HG02981 (cell line): Measurements from ENCODE around the gene ANKS6.

Source experiments
- ATAC-seq: cut with Tn5 transposase; IDR thresholded peaks from one replicate; pipeline ENCODE4 v1.9.1; 2021; ENCODE audit warnings: mild to moderate bottlenecking, moderate library complexity; ENCODE audit not compliant: unreplicated experiment

The ANKS6 gene

DNA sequence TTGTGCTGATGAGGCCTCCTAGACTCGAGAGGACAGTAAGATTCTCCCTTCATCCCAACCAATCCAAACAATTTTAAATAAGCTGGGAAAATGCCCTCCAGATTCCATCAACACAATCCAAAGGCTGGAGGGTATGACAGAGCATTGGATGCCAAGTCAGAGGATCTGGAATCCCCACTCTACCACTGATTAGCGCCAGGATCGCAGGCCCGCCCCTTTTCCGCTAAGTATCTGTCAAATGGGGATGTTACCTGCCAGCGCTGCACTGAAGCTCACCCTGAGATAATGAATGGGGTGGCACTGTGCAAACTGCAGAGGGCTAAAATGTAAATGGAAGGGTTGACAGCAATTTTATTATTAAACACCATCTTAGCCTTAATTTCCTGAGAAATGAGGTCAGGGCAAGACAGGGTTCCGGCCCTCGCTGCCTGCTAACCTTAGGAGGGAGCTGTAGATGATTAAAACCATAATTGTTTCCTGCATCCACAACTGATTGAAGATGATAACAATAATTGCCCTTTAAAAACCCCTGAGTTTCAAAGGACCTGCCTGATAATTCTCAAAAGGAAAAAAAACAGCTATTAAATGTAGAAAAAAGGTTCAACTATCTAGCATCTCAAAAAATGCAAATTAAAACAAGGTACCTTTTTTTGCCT is 56.0 kb downstream of the ANKS6 start:
- no peak for ATAC-seq

DNA sequence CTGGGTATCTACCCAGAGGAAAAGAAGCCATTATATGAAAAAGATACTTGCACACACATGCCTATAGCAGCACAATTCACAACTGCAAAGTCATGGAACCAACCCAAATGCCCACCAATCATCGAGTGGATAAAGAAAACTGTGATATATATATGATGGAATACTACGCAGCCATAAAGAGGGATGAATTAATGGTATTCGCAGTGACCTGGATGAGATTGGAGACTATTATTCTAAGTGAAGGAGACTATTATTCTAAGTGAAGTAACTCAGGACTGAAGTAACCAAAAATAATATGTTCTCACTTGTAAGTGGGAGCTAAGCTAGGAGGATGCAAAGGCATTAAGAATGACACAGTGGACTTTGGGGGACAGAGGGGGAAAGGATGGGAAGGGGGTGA is 57.6 kb downstream of the ANKS6 start:
- no peak for ATAC-seq

DNA sequence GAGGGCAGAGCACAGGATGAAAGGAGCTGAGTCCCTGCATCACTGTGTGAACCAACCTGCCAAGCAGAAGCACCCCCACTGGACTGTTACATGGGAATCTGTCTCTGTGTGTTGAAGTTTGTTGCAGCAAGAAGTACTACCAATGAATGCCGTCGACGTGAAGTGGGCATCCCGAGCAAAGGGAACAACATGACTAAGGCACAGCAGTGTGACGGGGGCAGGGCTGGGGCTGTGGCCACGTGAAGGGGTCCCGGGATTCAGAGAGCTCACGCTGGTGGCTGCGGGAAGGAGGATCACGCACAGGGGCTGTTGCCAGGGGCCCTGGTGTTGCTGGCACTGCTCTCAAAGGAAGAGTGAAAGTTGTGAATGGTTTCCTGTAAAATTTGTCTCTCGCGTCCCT is 60.1 kb downstream of the ANKS6 start:
- no peak for ATAC-seq

DNA sequence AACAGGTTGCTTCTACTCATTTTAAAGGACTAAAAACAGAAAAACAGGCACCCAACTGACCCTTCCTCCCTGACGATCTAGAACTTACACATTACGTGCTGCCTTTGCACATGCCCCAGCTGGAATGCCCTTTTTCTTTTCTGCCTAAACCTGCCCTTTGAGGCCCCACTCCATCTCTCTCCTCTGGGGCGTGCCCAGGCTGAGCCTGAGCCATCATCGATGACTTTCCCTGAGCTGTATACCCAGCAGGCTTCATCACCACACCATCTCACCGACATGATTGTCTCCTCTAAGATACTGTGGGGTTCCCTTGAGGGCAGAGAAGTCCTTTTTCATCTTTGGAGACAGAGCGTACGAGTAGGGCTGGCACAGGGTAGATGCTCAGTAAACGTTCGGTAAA is 63.6 kb downstream of the ANKS6 start:
- no peak for ATAC-seq

DNA sequence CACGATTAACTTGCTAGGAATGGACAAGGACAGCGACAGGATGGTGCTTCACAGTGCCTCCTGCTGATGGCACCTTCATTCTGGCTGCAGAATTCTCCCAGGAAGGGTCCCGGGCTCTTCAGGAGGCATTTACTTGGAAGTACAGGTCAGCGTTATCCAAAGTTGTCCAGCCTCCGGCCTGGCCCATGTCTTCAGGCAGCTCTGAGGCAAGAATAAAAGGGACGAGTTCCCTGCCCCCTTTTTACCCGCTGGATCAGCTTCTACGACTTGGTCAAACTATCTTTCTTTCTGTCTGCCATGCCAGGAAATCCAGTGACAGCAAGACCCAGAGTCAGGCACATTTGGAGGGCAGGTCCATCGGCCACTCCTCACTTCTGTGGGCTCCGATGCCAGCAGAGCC is 64.3 kb downstream of the ANKS6 start:
- ATAC-seq, result no peak

DNA sequence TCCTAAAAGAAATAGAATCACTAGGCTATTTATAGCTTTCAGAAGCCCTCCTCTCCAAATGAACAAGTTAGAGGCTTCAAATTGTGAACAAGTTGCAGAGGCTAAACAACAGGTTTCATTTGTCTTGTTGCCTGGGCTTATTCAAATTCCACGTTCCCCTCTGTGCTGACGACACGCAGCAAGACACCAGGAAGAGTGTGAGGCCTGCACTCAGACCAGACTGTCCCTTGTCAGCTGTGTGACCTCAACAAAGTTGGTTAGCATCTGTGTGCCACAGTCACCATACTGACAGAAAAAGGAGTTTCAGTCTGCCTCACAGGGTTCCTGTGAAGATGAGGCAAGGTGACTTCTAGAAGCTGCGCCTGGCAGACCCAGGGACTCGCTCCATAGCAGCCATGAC is 65.5 kb downstream of the ANKS6 start:
- ATAC-seq, result no peak

DNA sequence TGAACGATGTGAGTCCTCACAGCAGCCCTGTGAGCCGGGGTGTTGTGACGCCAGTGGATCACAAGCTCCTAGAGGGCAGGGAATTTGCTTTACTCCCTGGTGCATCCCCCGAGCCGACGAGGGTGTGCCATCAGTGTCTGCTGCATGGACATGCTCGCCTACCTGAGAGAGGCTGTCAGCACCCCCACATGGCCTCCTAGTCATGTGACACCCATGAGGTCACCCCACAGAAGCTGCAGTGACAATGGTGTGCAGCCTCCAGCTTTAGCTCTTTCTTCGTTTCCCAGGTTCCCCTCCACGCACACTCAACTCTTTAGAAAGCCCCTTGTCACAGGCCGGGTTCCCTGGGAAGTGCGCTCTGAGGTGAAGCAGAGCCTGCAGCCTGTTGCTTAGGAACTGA is 67.9 kb downstream of the ANKS6 start:
- no peak for ATAC-seq

DNA sequence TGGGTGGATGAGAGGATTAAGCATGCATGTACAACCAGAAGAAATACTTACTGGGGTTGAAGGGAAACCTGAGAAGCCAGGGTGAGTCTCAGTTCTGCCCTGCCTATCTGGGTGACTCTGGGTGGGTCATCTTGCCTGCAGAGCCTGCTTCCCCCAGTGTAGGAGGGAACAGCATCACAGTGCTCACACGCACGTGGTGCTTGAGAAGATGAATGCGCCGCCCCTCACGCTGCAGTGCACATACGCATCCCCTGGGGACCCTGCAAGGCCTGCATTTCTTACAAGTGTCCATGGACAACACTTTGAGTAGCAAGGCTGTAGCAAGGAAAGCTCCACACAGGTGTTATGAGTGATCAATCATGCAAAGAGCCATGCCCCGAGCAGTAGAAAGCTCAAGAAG is 68.9 kb downstream of the ANKS6 start:
- ATAC-seq, result no peak

DNA sequence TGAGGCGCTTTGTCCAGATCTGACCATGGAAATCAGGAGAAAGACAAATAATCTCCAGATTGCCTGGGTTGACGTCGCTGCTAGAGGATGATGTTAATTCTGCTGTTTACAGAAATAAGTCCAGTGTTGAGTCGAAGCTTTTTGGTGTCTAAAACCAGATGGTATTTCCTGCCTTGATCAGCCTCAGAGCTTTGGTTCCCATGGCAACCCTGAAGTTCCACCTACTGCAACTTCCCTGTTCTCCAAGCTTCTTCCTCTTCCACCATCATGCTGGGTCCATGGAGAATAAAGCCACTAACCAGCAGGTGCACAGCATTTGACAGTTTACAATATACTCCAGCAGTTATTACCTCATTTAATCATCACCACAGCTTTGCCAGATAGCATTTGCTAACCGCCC is 69.6 kb downstream of the ANKS6 start:
- no peak for ATAC-seq

DNA sequence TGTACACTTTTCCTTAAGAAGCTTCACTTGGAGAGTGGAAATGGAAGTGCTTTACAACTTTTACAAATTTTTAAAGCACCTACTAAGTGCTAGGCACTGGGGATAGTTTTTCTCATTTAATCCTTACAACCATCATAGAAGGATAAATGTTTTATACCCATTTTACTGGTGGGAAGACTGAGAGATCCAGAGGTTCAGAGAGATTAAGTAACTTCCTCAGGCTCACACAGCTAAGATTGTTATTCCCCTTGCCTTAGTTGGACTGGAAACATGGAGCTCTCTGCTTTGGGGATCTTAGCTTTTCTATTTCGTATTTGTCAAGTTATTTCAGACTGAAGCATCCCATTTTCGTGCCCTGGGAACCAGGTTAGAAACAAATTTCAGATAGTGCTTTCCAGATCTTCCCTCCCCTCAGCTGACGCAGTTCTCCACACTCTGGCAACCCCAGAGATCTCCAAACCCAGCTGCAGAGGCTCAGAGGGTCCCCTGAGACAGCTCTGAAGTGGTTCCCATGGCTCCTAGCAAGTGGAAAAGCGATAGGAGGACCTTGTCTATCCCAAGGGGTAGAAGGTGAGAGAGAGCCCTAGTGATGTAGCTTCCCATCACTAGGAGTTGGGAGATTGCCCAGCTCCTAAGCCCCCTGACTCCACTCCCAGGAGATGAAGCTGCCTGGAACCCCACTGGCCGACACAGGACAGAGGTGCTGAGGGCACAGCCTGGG is 71.4 kb downstream of the ANKS6 start:
- ATAC-seq, result no peak

DNA sequence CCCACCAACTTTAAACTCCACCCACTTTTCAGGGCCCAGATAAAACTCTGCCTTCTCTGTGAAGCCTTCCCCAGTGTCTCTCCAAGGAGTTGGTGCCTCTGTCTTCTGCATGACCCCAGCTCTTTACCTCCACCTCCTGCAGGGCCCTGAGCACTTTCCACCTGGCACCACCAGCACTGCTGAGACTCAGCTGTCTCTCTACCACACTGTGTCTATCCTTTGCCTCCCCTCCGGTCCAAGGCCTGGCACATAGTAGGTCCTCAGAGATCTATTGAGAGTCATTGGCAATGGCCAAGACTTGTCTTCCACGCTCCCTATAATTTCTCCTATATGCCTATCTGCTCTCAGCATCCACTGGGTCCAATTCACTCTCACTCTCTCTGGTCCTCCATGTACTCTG is 74.7 kb downstream of the ANKS6 start:
- no peak for ATAC-seq

DNA sequence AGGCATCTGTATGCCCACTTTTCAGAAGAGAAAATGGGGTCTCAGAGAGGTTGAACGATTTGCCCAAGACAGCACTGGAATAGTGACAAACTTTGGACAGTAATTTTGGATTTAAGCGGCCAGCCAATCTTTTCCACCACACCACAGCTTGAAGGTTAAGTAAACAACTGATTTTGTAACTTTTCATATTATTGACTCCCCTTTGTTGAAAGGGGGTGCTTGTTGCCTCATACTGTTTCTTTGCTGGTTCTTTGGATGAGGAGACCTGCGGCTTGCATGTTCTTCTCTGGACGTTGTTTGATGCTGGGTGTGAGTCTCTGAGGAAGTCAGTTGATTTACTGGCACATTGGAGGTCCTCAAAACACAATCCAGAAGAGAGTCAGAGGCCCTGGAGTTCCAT is 76.0 kb downstream of the ANKS6 start:
- ATAC-seq, result no peak

DNA sequence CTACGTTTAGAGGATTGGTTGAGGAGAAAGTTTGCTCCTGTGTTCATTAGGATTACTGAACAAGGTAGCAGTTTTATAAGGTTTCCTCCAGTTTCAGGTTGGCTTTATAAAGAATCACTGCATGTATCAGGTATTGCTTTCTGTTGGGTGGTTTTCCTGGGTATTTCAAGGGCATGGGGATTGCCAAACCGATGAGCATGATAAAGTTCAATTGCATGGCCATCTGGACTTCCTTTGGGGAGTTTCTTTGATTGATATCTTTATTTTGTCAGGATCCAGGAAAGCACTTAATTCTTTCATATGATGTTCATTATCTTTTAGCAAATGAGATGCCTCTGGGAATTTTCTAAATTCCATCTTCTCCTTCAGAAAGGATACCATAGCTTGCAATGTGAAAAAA is 77.3 kb downstream of the ANKS6 start:
- no peak for ATAC-seq

DNA sequence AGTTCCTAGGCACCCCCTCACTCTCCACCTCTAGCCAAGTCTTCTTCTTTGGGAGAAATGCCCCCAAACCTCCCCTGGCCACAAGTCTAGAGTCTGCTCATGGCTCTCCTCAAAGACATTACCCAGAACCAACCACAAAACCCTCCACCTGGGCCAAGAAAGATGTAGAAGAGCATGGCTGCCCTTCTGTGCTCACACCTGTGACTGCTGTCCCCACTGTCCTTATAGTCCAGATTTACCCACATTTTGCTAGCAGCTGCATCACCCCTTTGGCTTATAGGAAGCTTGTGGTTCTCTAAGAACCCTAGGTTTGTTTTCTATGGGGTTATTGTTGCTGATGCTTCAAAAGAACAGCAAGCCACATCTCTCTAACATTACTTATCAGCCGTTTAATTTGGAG is 81.5 kb downstream of the ANKS6 start:
- ATAC-seq, result no peak

DNA sequence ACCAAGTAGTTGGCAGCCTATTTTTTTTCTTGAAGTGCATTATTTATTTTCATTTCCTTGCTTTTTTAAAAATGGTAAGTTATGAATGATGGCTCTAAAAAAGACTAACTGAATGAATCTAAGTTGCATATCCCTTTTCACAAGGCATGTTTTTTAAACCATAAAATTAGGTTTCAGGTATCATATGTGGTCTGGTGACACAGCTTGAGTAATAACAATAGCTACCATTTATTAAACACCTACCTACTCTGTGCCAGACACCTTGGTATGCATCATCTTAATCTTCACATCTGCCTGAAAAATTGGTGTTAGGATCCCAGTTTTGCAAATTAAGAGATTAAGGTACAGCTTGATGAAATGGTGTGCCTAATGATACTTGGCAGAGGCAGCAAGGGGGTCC is 83.4 kb downstream of the ANKS6 start:
- no peak for ATAC-seq

DNA sequence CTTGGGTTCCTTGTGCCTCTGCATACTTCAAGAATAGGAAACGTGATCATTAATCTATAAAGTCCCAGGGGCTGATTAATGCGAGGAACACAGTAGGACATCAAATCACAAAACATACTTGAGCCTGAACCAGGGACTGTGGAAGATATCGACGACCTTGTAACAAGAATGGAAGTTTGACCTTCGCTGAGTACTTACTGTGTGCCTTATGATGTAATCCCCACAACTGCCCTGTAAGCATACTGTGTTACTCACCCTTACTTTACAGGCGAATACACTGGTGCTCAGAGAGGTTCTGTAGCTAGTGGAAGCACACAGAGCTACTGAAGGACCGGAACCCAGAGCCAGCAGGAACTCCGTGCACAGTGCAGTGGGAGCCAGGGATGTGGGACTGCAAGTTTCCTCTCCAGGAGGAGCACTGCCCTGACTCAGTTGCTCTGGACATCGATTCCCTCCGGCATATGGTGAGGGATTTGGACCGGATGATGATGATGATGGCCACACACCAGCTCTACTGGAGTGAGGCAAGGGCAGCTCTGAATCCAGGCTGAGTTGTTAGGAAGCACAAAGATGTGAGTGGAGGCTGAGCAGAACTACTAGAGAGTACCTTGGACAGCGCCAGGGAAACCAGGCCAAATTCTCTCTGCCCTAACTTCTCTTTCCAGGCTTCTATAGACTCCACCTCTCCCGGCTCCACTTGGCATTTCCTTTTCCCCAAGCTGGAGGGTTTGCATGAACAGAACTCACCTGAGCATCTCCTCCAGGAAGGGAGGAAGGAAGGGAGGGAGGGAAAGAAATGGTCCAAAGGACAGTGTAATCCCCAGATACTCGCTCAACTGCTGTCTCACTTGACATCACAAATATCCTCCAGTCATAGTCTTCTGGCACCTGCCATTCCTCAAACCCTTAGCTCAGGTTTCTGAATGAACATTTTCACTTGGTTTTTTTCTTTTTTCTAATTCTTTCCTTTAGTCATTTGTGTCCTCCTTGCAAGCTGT is 86.1 kb downstream of the ANKS6 start:
- no peak for ATAC-seq

DNA sequence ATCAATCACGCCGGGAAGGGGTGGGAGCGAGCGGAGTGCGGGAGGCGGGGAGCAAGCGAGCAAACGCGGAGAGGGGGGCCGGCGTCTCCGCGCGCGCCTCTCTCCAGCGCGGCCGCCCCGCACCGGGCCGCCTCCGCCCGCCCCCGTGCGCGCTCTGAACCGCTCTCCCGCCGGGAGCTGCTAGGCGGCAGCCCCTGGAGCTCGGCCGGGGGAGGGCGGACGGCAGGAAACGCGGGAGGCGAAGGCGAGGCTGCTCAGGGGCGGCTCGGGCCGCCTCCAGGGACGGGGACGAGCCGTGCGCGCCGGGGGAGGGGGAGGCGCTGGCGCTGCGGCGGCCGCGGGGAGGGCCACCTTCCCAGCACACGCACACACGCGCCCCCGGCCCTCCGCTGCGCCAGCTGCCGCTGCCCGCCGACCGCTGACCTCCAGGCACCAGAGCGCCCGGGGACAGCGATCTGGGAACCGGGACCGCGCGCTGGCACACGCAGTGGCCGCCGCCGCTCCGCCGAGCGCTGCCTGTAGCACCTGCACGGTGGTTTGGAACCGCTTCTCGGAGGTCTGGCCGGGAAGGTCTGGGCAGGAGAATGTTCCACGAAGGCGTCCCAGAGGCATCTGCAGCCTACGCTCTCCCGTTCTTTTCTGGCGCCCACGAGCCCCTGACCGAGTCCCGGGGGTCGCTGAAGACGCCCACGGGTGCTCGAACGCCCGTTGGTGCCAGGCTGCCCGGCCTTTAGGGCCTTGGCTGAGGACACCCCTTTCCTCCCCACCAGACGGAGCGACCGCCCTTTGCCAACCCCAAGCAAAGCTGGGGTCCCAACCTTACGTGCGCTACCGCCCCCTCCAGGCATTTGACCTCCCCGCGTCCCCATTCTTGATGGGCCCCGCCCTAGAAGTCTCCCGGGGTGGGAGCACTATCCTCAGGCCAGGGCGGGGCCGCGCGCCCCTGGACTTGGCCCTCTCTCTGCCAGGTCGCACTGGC is 87.1 kb downstream of the ANKS6 start, which contains the start of gene GABBR2:
GABBR2 (minus strand) TSS at position 3 of the 979 bp plus-strand sequence. CDS start 198 bp downstream, outside the sequence.
- ATAC-seq, result no peak

DNA sequence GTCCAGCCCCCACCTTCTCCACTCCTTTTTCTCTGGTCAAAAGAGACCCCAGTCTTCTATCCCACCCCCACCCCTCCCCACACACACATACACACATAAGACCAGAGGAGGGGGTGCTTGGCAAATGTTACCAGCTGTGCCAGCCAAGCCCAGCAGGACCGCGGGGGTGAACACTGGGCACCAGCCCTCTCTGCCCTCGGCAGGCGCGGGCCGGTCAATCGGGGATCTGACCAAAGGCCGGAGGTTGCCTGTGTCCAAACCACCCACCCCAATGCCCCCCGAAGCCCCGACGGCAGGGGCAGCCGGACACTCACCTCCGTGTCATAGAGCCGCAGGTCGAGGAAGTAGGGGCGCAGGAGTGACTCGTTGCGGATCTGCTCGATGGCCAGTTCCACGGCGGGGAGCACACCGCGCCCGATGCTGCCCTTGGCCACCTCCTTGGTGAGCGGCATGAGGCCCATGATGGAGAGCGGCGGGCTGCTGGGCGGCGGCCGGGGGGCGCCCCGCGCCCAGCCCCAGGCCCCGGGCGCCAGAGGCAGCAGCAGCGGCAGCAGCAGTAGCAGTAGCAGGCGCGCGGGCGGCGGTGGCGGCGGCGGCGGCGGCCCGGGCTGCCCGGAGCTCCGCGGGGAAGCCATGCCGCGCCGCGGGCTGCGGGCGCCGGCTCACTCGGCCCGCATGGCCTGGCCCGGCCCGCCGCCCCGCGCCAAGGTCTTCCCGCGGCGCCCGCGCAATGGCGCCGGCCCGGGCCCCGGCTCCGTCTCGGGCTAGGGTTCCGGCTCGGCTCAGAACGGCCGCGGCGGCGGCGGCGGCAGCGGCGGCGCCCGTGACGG is 88.0 kb downstream of the ANKS6 start:
- ATAC-seq, result no peak
